Suprapubic skin (tissue), 4 donors: ENCODE data around the gene CEP170B.

Experiments used
- POLR2A ChIP-seq, 2 donors: fragments of 450-650 bp; IDR thresholded peaks; one replicate each; pipeline ENCODE4 v1.6.1; 2017; ENCODE audit warnings: antibody characterized with exemption in 2 of 2, mild to moderate bottlenecking in 2 of 2, moderate library complexity in 2 of 2
- POLR2AphosphoS5 ChIP-seq, 3 donors: sonication (generic); formaldehyde crosslinking; IDR thresholded peaks; one replicate each; pipeline ENCODE4 v1.6.1; 2017; ENCODE audit warnings: antibody characterized with exemption in 3 of 3
- TF ChIP-seq, protein P1 (sequence below), 2 donors: fragments of 200-600 bp in 1 of 2; fragments of 450-650 bp in 1 of 2; sonication (generic) in 1 of 2; IDR thresholded peaks; one replicate each; pipeline ENCODE4 v1.5.1; 2016 to 2019; ENCODE audit warnings: antibody characterized with exemption in 2 of 2, mild to moderate bottlenecking in 1 of 2, moderate library complexity in 1 of 2

DNA sequence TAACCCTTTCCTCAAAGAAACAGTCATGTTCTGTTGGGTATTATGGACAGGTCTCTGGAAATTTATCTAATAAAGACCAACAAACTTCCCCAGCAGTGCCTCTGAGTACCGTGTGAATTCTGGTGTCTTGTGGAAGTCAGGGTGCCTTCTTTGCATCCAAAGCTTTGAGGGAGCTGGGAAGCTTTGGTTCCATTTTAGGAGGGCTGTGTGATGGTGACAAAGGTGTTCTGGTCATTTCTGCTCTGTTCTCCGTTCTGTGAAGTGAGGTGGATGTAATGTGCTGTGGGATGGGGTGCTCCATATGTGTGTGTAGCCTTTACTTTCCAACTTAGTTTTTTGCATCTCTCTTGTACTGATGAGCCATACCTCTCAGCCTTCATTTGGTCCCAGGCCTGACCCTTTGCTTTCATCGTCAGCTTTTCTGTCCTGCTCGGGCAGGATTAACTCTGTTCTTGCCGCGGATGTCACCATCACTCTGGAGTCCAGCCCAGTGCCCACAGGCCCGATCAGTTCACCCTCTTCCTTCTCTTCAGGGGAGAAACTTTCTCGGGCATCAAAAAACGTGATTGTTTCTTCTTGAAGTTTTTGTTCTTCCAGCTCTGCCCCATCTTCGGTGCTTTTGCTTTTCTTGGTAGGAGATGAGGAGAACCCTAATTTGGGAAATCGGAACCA is 72.8 kb downstream of the CEP170B start:
- TF ChIP-seq POLR2A (IDR thresholded peaks at IDR 0.05) (no peak), POLR2AphosphoS5 (IDR thresholded peaks at IDR 0.05) (no peak)
- TF ChIP-seq, protein P1, sequence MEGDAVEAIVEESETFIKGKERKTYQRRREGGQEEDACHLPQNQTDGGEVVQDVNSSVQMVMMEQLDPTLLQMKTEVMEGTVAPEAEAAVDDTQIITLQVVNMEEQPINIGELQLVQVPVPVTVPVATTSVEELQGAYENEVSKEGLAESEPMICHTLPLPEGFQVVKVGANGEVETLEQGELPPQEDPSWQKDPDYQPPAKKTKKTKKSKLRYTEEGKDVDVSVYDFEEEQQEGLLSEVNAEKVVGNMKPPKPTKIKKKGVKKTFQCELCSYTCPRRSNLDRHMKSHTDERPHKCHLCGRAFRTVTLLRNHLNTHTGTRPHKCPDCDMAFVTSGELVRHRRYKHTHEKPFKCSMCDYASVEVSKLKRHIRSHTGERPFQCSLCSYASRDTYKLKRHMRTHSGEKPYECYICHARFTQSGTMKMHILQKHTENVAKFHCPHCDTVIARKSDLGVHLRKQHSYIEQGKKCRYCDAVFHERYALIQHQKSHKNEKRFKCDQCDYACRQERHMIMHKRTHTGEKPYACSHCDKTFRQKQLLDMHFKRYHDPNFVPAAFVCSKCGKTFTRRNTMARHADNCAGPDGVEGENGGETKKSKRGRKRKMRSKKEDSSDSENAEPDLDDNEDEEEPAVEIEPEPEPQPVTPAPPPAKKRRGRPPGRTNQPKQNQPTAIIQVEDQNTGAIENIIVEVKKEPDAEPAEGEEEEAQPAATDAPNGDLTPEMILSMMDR (IDR thresholded peaks at IDR 0.05): no peak
